ENCODE measurements around the gene SNX32. TPM values are rescaled to one million over a fixed set of nuclear protein-coding genes. Genes with fewer than 3 reads are reported as not detected.

The SNX32 gene
- total RNA-seq, 4 donors from 2014 or later, result 0.21 to 0.99 (median 0.67) TPM

GRCh38 chr11:65796726-65797601, 36.8 kb upstream of the SNX32 start:
- no peak for DNase-seq (ENCODE audit: low spot score in 2 of 2)
- H3K4me3 ChIP-seq (ENCODE audit: low read depth, poor library complexity, severe bottlenecking), result no peak overlapping the region
- no peak for TF ChIP-seq CTCF (IDR thresholded peaks at IDR 0.05)
- no peak for TF ChIP-seq POLR2A (IDR thresholded peaks at IDR 0.05)
- intact Hi-C loops (cut with DNase I; ENCODE audit: low total_unique reads), result no loop called here
- WGBS, 2 donors, result 73 to 87% methylated on average over 15 of the region's 15 CpGs

- 75 to 83% methylated on average over 9 to 10 of the region's 13 CpGs for WGBS, 2 donors
- no peak for DNase-seq (ENCODE audit: low spot score in 2 of 2)
- intact Hi-C loops (cut with DNase I; ENCODE audit: low total_unique reads), result no loop called here
- no peak overlapping the region for H3K4me3 ChIP-seq (ENCODE audit: low read depth, poor library complexity, severe bottlenecking)
- TF ChIP-seq CTCF (IDR thresholded peaks at IDR 0.05) (no peak), POLR2A (IDR thresholded peaks at IDR 0.05) (no peak)
Observed at GRCh38 chr11:65797711-65798110, 36.1 kb upstream of the SNX32 start.

GRCh38 chr11:65798882-65799281, 34.9 kb upstream of the SNX32 start:
- intact Hi-C loops (cut with DNase I; ENCODE audit: low total_unique reads), result no loop called here
- H3K4me3 ChIP-seq (ENCODE audit: low read depth, poor library complexity, severe bottlenecking), result no peak overlapping the region
- DNase-seq (ENCODE audit: low spot score in 2 of 2), result no peak
- no peak for TF ChIP-seq POLR2A (IDR thresholded peaks at IDR 0.05)
- no peak for TF ChIP-seq CTCF (IDR thresholded peaks at IDR 0.05)
- WGBS, 2 donors, result 88 to 90% methylated on average over 8 of the region's 8 CpGs

- no peak for DNase-seq (ENCODE audit: low spot score in 2 of 2)
- WGBS, 2 donors, result 77 to 83% methylated on average over 18 of the region's 18 CpGs
- H3K4me3 ChIP-seq (ENCODE audit: low read depth, poor library complexity, severe bottlenecking), result no peak overlapping the region
- no peak for TF ChIP-seq CTCF (IDR thresholded peaks at IDR 0.05)
- TF ChIP-seq POLR2A (IDR thresholded peaks at IDR 0.05), result no peak
- intact Hi-C loops (cut with DNase I; ENCODE audit: low total_unique reads), result no loop called here
Observed at GRCh38 chr11:65801153-65801987, 32.4 kb upstream of the SNX32 start.

GRCh38 chr11:65802841-65803240, 30.9 kb upstream of the SNX32 start:
- DNase-seq (ENCODE audit: low spot score in 2 of 2), result no peak
- H3K4me3 ChIP-seq (ENCODE audit: low read depth, poor library complexity, severe bottlenecking), result no peak overlapping the region
- WGBS, 2 donors, result 85 to 87% methylated on average over 9 of the region's 9 CpGs
- no peak for TF ChIP-seq CTCF (IDR thresholded peaks at IDR 0.05)
- no peak for TF ChIP-seq POLR2A (IDR thresholded peaks at IDR 0.05)
- intact Hi-C loops (cut with DNase I; ENCODE audit: low total_unique reads), result no loop called here

Data from lower leg skin (tissue), 4 donors.